GM12878 (cell line): ENCODE measurements around the gene UHRF2. TPM values are rescaled to one million over a fixed set of nuclear protein-coding genes. Genes with fewer than 3 reads are reported as not detected.

Source experiments
- ATAC-seq: fragments of 200-7000 bp; cut with Tn5 transposase; 3 replicates; pipeline ENCODE4 v1.9.1; 2020; ENCODE audit warnings: mild to moderate bottlenecking, moderate library complexity
- BruUV-seq: library from RNA; stranded (reverse); fragments of 400-500 nt; replicated peaks from 2 replicates; lab custom pipeline; 2021; lab: Mats Ljungman, UMichigan
- CTCF ChIA-PET: fragments of 300-600 bp; sonication (Branson Sonifier 250); formaldehyde crosslinking; extraction: SDS; loops from one replicate; lab custom pipeline; 2021; ENCODE audit warnings: inconsistent platforms; lab: Yijun Ruan, JAX
- POLR2A ChIA-PET: fragments of 350-600 bp; formaldehyde crosslinking; extraction: SDS; loops from one replicate; lab custom pipeline; 2021; ENCODE audit warnings: inconsistent platforms; lab: Charles Lee
- RAD21 ChIA-PET: fragments of 300-600 bp; sonication (Branson Sonifier 250); formaldehyde crosslinking; loops from one replicate; lab custom pipeline; 2023; ENCODE audit warnings: antibody characterized with exemption; ENCODE audit not compliant: unreplicated experiment; lab: Charles Lee
- SMC1A ChIA-PET: fragments of 300-600 bp; sonication (Branson Sonifier 250); formaldehyde crosslinking; loops from one replicate; lab custom pipeline; 2023; ENCODE audit not compliant: unreplicated experiment, uncharacterized antibody; lab: Charles Lee
- DNase-seq: peaks from one replicate; pipeline ENCODE4 v3.0.0-alpha.2; 2011; ENCODE audit warnings: low read depth, low spot score
- FAIRE-seq: peaks from 3 replicates; lab custom pipeline; 2011; peaks lifted over from hg19 to GRCh38; lab: Jason Lieb, UNC
- H2AFZ ChIP-seq: 2 replicates; pipeline ENCODE4 v1.6.0; 2011; ENCODE audit warnings: low read depth, low read length, control low read depth; ENCODE audit not compliant: control insufficient read depth
- H3K27ac ChIP-seq: 2 replicates; pipeline ENCODE4 v1.5.1; 2011; ENCODE audit warnings: control low read depth; ENCODE audit not compliant: control insufficient read depth, insufficient read depth
- H3K27me3 ChIP-seq, 2 experiments: replicated peaks in 1 of 2; 2 replicates each; pipeline versions ENCODE4 v1.6.0 to v1.6.1; 2011; ENCODE audit warnings: low read length in 1 of 2; ENCODE audit not compliant: control insufficient read depth in 2 of 2, insufficient read depth in 2 of 2
- H3K36me3 ChIP-seq, 2 experiments: 2 replicates each; pipeline ENCODE4 v1.5.1; 2011; ENCODE audit warnings: low read length in 1 of 2; ENCODE audit not compliant: control insufficient read depth in 2 of 2, insufficient read depth in 2 of 2
- H3K4me1 ChIP-seq: 2 replicates; pipeline ENCODE4 v1.6.1; 2011; ENCODE audit warnings: mild to moderate bottlenecking, low read length, moderate library complexity, mixed read lengths; ENCODE audit not compliant: control insufficient read depth, insufficient read depth
- H3K4me2 ChIP-seq: 2 replicates; pipeline ENCODE4 v1.6.0; 2011; ENCODE audit warnings: control low read depth; ENCODE audit not compliant: control insufficient read depth, insufficient read depth
- H3K4me3 ChIP-seq: fragments of 200-600 bp; sonication (generic); 2 replicates; pipeline ENCODE4 v1.5.1; 2016
- H3K79me2 ChIP-seq: 2 replicates; pipeline ENCODE4 v1.6.0; 2011; ENCODE audit warnings: low read length; ENCODE audit not compliant: control insufficient read depth, insufficient read depth
- H3K9ac ChIP-seq: 2 replicates; pipeline ENCODE4 v1.8.0; 2011; ENCODE audit warnings: low read length, control low read depth, mixed read lengths; ENCODE audit not compliant: control insufficient read depth, insufficient read depth
- H3K9me3 ChIP-seq: replicated peaks from 3 replicates; pipeline ENCODE4 v1.5.1; 2011; ENCODE audit warnings: mild to moderate bottlenecking, low read length; ENCODE audit not compliant: control insufficient read depth, insufficient read depth
- H4K20me1 ChIP-seq: 2 replicates; pipeline ENCODE4 v1.6.0; 2011; ENCODE audit not compliant: control insufficient read depth, insufficient read depth
- CREB1 ChIP-seq: IDR thresholded peaks from 2 replicates; pipeline ENCODE4 v1.6.1; 2012; ENCODE audit warnings: low read depth, mild to moderate bottlenecking, inconsistent platforms
- CREM ChIP-seq: IDR thresholded peaks from 2 replicates; pipeline ENCODE4 v1.6.1; 2014; ENCODE audit warnings: antibody characterized with exemption, low read depth
- EP300 ChIP-seq, 2 experiments: fragments of 150-350 bp in 1 of 2; IDR thresholded peaks; 2 replicates each; pipeline ENCODE4 v1.6.1; 2011 to 2012; ENCODE audit warnings: low read depth in 2 of 2, low read length in 2 of 2, borderline replicate concordance in 1 of 2, improper control_type of control experiment in 1 of 2, inconsistent platforms in 1 of 2; ENCODE audit not compliant: control insufficient read depth in 1 of 2
- HDAC2 ChIP-seq: fragments of 200-600 bp; sonication (generic); IDR thresholded peaks from 2 replicates; pipeline ENCODE4 v1.6.1; 2017
- JUNB ChIP-seq: IDR thresholded peaks from 2 replicates; pipeline ENCODE4 v1.6.1; 2016; ENCODE audit warnings: antibody characterized with exemption, mild to moderate bottlenecking
- NFIC ChIP-seq: IDR thresholded peaks from 2 replicates; pipeline ENCODE4 v1.6.1; 2012; ENCODE audit warnings: low read depth, mild to moderate bottlenecking, inconsistent platforms, low read length, moderate library complexity
- PAX5 ChIP-seq: IDR thresholded peaks from 2 replicates; pipeline ENCODE4 v1.6.1; 2011; ENCODE audit warnings: low read depth, low read length, borderline replicate concordance
- RELA ChIP-seq: fragments of 450-650 bp; IDR thresholded peaks from 2 replicates; pipeline ENCODE4 v1.8.0; 2014; ENCODE audit warnings: borderline replicate concordance; ENCODE audit not compliant: partially characterized antibody
- SMC3 ChIP-seq: IDR thresholded peaks from 2 replicates; pipeline ENCODE4 v1.6.1; 2011; ENCODE audit warnings: low read length, improper control_type of control experiment, borderline replicate concordance
- TBL1XR1 ChIP-seq: IDR thresholded peaks from 2 replicates; pipeline ENCODE4 v1.6.1; 2012; ENCODE audit warnings: low read depth, low read length, improper control_type of control experiment
- ZNF384 ChIP-seq: IDR thresholded peaks from 2 replicates; pipeline ENCODE4 v1.6.1; 2012; ENCODE audit warnings: low read depth, mild to moderate bottlenecking, low read length, improper control_type of control experiment, borderline replicate concordance
- WGBS: methylation state at CpG from one replicate; pipeline ENCODE4 v1.1.6; 2016; ENCODE audit warnings: low lambda C conversion rate; ENCODE audit not compliant: insufficient replicate concordance, insufficient coverage; ENCODE audit errors: missing lambda C conversion rate; 5-methylcytosine and 5-hydroxymethylcytosine counted together
- in situ Hi-C: fragments of 300-500 bp; cut with MboI; formaldehyde crosslinking; loops from 9 replicates; pipeline ENCODE4 v1.14.3; 2018; ENCODE audit warnings: mixed read lengths
- intact Hi-C: fragments of 100-400 bp; cut with micrococcal nuclease; formaldehyde crosslinking; loops from one replicate; pipeline ENCODE4 v1.14.2; 2022; ENCODE audit not compliant: unreplicated experiment
- polyA plus RNA-seq, 11 experiments: library from polyadenylated mRNA; depleted of rRNA in 4 of 11; unstranded in 6 of 11; stranded (reverse) in 5 of 11; fragments of >200 nt; fragmentation: Nextera tagmentation in 4 of 11; fragmentation: Illumina TruSeq in 1 of 11; extraction: Ambion mirVana in 4 of 11; extraction: Trizol in 1 of 11; gene quantifications; 1 replicate in 1 of 11; 2 replicates in 10 of 11; pipeline versions ENCODE4 v1.2.1 to v1.2.3, GENCODE V29; 2011 to 2016; ENCODE audit warnings: inconsistent platforms in 2 of 11, missing spikeins in 2 of 11, low read depth in 1 of 11
- total RNA-seq, 4 experiments: library from RNA; depleted of rRNA in 3 of 4; stranded (reverse); fragments of >200 nt in 3 of 4; fragmentation: Illumina TruSeq in 1 of 4; extraction: Trizol in 1 of 4; gene quantifications; 2 replicates each; pipeline versions ENCODE4 v1.2.1 to v1.2.3, GENCODE V29; 2013 to 2021
- TF ChIP-seq, protein P1 (sequence below): IDR thresholded peaks from 2 replicates; pipeline ENCODE4 v1.6.1; 2012; ENCODE audit warnings: mild to moderate bottlenecking, low read depth, low read length
- TF ChIP-seq, protein P2 (sequence below): IDR thresholded peaks from 2 replicates; pipeline ENCODE4 v1.6.1; 2012; ENCODE audit warnings: low read length, inconsistent platforms
- TF ChIP-seq, protein P3 (sequence below): fragments of 450-650 bp; IDR thresholded peaks from 2 replicates; pipeline ENCODE4 v1.6.1; 2017; ENCODE audit warnings: mild to moderate bottlenecking
- TF ChIP-seq, protein P4 (sequence below): IDR thresholded peaks from 2 replicates; pipeline ENCODE4 v1.6.1; 2011; ENCODE audit warnings: low read depth, mild to moderate bottlenecking, low read length, moderate library complexity, borderline replicate concordance; ENCODE audit errors: extremely low read depth

The UHRF2 gene
- total and polyA plus RNA-seq, 10 of the 15 experiments (the other 5 are each of a cell fraction or from before 2014, with no cell fraction given): 11.2 to 95.8 (median 43.1) TPM

DNA sequence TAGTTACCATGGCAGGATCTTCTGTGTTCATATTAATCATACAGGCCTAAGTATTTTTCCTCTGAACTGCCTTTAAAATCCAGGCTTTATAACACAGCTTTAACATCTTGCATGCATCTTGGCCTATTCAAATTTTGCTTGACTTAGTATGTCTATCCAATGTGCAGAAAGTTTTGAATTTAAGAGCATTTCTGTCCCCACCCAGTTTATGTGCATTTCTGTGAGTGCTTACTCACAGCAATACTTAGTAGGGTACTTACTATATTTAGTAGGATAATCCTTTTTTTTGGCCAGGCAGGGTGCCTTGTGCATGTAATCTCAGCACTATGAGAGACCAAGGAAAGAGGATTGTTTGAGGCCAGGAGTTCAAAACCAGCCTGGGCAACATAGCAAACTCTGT, 18.0 kb downstream of the UHRF2 start (continued):
- TF ChIP-seq ZNF384: no peak

DNA sequence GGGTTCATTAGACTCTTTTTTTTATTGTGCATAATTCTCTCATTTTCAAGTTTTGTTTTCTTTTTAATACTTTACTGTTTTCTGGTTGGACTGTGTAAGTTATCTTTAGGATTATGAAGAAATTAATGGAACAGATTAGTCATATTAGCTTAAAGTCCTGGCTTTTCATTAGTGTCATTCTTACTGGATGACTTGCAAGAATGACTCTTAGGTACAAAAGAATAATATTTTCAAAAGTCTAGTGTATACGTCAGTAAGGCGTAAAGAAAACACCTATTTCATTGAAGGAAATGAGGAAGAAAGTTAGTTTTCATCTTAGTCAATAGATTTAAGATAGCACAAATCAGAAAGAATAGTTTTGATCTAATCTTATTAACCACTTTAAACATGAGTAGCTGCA, 20.4 kb downstream of the UHRF2 start:
- in situ Hi-C loops: no loop called here
- ATAC-seq (peak; percentile 42), DNase-seq (no peak), FAIRE-seq (no peak)
- no peaks in the 10 kb centered on the region for H3K27me3 ChIP-seq
- ChIA-PET RAD21 (interaction anchor here (0.8 to 2.1 kb wide), 2 partner anchors 10 to 16 kb away, joined by 3 to 7 read pairs; no protein-coding TSS in a partner anchor), CTCF (interaction anchor here (0.6 to 3.4 kb wide), 6 partner anchors 10 to 30 kb away, joined by 3 to 15 read pairs (median 4); partner anchors contain the start of gene UHRF2), POLR2A (interaction anchor here (0.6 to 1.4 kb wide), 4 partner anchors 9 to 19 kb away, joined by 3 to 4 read pairs (median 4); no protein-coding TSS in a partner anchor), SMC1A (interaction anchor here (1.3 to 2.0 kb wide), 6 partner anchors 10 to 26 kb away, joined by 3 to 8 read pairs (median 7); partner anchors contain the start of gene UHRF2)
- BruUV-seq: no TSS peak
- 4% methylated on average over 2 of the region's 2 CpGs for WGBS
- peaks cover 0 to 23% of the 10 kb centered on the region in 2 experiments; a peak in 2 of 4 replicates for H3K36me3 ChIP-seq
- H3K4me1 ChIP-seq: peaks cover 49% of the 10 kb centered on the region
- no peaks in the 10 kb centered on the region; the same call in 2 of the 3 replicates for H3K9me3 ChIP-seq
- peaks cover 94% of the 10 kb centered on the region for H3K79me2 ChIP-seq
- peak overlapping the region; percentile 48; the same call in 1 of the 2 replicates for H3K27ac ChIP-seq
- no peak overlapping the region for H3K9ac ChIP-seq
- no peaks in the 10 kb centered on the region for H4K20me1 ChIP-seq
- intact Hi-C loops: no loop called here
- H3K4me2 ChIP-seq: no peak overlapping the region
- no peak overlapping the region for H2AFZ ChIP-seq
- no peak overlapping the region for H3K4me3 ChIP-seq
- TF ChIP-seq CREB1 (peak; percentile 56; the same call in 1 of the 2 replicates), JUNB (peak; percentile 86), RELA (no peak), TBL1XR1 (no peak), CREM (peak; percentile 41; the same call in 1 of the 2 replicates), PAX5 (no peak), NFIC (peak; percentile 69; the same call in 1 of the 2 replicates), SMC3 (no peak), HDAC2 (no peak), EP300 (IDR thresholded peaks at IDR 0.05; ENCODE audit: borderline replicate concordance in 1 of 2, control insufficient read depth in 1 of 2, low read depth in 2 of 2, low read length in 2 of 2) (peak in 1 of 2 experiments; percentile 15; a peak in 1 of 4 replicates)
- TF ChIP-seq, protein P1, sequence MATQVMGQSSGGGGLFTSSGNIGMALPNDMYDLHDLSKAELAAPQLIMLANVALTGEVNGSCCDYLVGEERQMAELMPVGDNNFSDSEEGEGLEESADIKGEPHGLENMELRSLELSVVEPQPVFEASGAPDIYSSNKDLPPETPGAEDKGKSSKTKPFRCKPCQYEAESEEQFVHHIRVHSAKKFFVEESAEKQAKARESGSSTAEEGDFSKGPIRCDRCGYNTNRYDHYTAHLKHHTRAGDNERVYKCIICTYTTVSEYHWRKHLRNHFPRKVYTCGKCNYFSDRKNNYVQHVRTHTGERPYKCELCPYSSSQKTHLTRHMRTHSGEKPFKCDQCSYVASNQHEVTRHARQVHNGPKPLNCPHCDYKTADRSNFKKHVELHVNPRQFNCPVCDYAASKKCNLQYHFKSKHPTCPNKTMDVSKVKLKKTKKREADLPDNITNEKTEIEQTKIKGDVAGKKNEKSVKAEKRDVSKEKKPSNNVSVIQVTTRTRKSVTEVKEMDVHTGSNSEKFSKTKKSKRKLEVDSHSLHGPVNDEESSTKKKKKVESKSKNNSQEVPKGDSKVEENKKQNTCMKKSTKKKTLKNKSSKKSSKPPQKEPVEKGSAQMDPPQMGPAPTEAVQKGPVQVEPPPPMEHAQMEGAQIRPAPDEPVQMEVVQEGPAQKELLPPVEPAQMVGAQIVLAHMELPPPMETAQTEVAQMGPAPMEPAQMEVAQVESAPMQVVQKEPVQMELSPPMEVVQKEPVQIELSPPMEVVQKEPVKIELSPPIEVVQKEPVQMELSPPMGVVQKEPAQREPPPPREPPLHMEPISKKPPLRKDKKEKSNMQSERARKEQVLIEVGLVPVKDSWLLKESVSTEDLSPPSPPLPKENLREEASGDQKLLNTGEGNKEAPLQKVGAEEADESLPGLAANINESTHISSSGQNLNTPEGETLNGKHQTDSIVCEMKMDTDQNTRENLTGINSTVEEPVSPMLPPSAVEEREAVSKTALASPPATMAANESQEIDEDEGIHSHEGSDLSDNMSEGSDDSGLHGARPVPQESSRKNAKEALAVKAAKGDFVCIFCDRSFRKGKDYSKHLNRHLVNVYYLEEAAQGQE: no peak
- TF ChIP-seq, protein P2, sequence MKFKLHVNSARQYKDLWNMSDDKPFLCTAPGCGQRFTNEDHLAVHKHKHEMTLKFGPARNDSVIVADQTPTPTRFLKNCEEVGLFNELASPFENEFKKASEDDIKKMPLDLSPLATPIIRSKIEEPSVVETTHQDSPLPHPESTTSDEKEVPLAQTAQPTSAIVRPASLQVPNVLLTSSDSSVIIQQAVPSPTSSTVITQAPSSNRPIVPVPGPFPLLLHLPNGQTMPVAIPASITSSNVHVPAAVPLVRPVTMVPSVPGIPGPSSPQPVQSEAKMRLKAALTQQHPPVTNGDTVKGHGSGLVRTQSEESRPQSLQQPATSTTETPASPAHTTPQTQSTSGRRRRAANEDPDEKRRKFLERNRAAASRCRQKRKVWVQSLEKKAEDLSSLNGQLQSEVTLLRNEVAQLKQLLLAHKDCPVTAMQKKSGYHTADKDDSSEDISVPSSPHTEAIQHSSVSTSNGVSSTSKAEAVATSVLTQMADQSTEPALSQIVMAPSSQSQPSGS: peak; percentile 49; the same call in 1 of the 2 replicates
- TF ChIP-seq, protein P3, sequence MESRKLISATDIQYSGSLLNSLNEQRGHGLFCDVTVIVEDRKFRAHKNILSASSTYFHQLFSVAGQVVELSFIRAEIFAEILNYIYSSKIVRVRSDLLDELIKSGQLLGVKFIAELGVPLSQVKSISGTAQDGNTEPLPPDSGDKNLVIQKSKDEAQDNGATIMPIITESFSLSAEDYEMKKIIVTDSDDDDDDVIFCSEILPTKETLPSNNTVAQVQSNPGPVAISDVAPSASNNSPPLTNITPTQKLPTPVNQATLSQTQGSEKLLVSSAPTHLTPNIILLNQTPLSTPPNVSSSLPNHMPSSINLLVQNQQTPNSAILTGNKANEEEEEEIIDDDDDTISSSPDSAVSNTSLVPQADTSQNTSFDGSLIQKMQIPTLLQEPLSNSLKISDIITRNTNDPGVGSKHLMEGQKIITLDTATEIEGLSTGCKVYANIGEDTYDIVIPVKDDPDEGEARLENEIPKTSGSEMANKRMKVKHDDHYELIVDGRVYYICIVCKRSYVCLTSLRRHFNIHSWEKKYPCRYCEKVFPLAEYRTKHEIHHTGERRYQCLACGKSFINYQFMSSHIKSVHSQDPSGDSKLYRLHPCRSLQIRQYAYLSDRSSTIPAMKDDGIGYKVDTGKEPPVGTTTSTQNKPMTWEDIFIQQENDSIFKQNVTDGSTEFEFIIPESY: no peak
- TF ChIP-seq, protein P4, sequence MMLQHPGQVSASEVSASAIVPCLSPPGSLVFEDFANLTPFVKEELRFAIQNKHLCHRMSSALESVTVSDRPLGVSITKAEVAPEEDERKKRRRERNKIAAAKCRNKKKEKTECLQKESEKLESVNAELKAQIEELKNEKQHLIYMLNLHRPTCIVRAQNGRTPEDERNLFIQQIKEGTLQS: no peak
